ENCODE results near the gene CRYBG1. TPM values are rescaled to one million over a fixed set of nuclear protein-coding genes. Genes with fewer than 3 reads are reported as not detected.
"Not testable (repeated sequence)": the region's sequence is repeated elsewhere in the genome, so short reads cannot be mapped to it uniquely, and the experiment has no call there.

The CRYBG1 gene
- total RNA-seq, 2 donors from 2014 or later, result 2.5 to 2.7 TPM

DNA sequence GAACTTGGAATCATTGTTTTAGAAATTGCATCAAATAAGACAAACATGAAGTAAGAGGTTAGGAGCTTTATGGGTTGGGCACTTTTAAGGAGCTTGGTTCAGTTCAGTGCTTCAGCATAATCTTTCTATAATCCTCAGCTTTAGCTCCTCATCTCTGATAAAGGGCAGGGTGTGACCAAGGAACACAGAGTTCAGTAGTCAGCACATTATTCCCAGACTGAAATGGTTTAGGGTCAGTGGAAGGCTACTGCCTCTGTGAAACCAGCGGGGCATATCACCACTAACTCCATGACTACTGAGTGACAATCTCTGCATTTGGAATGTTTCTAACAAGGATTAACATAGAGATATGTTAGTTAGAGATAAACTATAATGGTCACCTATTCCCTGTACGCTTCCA is 36.9 kb downstream of the CRYBG1 start:
- Histone ChIP-seq H3K9me3 (ENCODE audit: control insufficient read depth, low read length) (no peaks in the 10 kb centered on the region), H3K27me3 (ENCODE audit: control insufficient read depth, insufficient read depth, low read length, poor library complexity, severe bottlenecking) (no peaks in the 10 kb centered on the region), H3K36me3 (ENCODE audit: control insufficient read depth, insufficient read depth, low read length) (no peaks in the 10 kb centered on the region), H3K27ac (ENCODE audit: low read depth, low read length) (no peak overlapping the region), H3K4me3 (ENCODE audit: low read length) (no peak overlapping the region), H3K9ac (ENCODE audit: extremely low read depth, low read length, poor library complexity, severe bottlenecking) (no peak overlapping the region), H3K4me1 (ENCODE audit: control insufficient read depth, insufficient read depth, low read length) (no peaks in the 10 kb centered on the region)
- H3K27ac Mint-ChIP-seq, result no peak overlapping the region
- no peak for TF ChIP-seq CTCF (conservative IDR thresholded peaks at IDR 0.05)
- no peak for DNase-seq
- H3K4me1 Mint-ChIP-seq, result no peaks in the 10 kb centered on the region
- H3K4me3 Mint-ChIP-seq, result no peak overlapping the region
- no peaks in the 10 kb centered on the region for H3K36me3 Mint-ChIP-seq (ENCODE audit: low read depth)
- 80 to 86% methylated on average over 1 to 2 of the region's 2 CpGs for WGBS, 2 experiments (ENCODE audit: insufficient coverage in 1 of 2, insufficient read length in 1 of 2)
- no peaks in the 10 kb centered on the region for H3K9me3 Mint-ChIP-seq
- H3K27me3 Mint-ChIP-seq (ENCODE audit: insufficient read depth), result no peaks in the 10 kb centered on the region

- H3K27me3 Mint-ChIP-seq (ENCODE audit: insufficient read depth), result no peaks in the 10 kb centered on the region
- H3K4me3 Mint-ChIP-seq, result no peak overlapping the region
- TF ChIP-seq CTCF (conservative IDR thresholded peaks at IDR 0.05), result no peak
- peaks cover 4% of the 10 kb centered on the region for H3K9me3 Mint-ChIP-seq
- H3K4me1 Mint-ChIP-seq, result no peaks in the 10 kb centered on the region
- whole genome bisulfite sequencing, 2 experiments (ENCODE audit: insufficient coverage in 1 of 2, insufficient read length in 1 of 2), result 90 to 100% methylated on average over 1 to 3 of the region's 3 CpGs
- no peak overlapping the region for H3K27ac Mint-ChIP-seq
- H3K4me1 ChIP-seq (ENCODE audit: control insufficient read depth, insufficient read depth, low read length), result no peaks in the 10 kb centered on the region
- no peak overlapping the region for H3K27ac ChIP-seq (ENCODE audit: low read depth, low read length)
- no peaks in the 10 kb centered on the region for H3K9me3 ChIP-seq (ENCODE audit: control insufficient read depth, low read length)
- no peaks in the 10 kb centered on the region for H3K27me3 ChIP-seq (ENCODE audit: control insufficient read depth, insufficient read depth, low read length, poor library complexity, severe bottlenecking)
- H3K4me3 ChIP-seq (ENCODE audit: low read length), result no peak overlapping the region
- no peaks in the 10 kb centered on the region for H3K36me3 ChIP-seq (ENCODE audit: control insufficient read depth, insufficient read depth, low read length)
- no peak overlapping the region for H3K9ac ChIP-seq (ENCODE audit: extremely low read depth, low read length, poor library complexity, severe bottlenecking)
- no peak for DNase-seq
- H3K36me3 Mint-ChIP-seq (ENCODE audit: low read depth), result no peaks in the 10 kb centered on the region
Observed at GRCh38 chr6:106398621-106399020, 38.1 kb downstream of the CRYBG1 start.

DNA sequence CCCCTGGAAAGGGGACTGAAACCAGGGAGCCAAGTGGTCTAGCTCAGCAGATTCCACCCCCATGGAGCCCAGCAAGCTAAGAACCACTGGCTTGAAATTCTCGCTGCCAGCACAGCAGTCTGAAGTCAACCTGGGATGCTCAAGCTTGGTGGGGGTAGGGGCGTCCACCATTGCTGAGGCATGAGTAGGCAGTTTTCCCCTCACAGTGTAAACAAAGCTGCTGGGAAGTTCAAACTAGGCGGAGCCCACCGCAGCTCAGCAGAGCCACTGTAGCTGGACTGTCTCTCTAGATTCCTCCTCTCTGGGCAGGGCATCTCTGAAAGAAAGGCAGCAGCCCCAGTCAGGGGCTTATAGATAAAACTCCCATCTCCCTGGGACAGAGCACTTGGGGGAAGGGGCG is 44.5 kb downstream of the CRYBG1 start:
- not testable (repeated sequence) for H3K36me3 Mint-ChIP-seq (ENCODE audit: low read depth); H3K4me1 ChIP-seq (ENCODE audit: control insufficient read depth, insufficient read depth, low read length); H3K27me3 ChIP-seq (ENCODE audit: control insufficient read depth, insufficient read depth, low read length, poor library complexity, severe bottlenecking); H3K27ac ChIP-seq (ENCODE audit: low read depth, low read length); H3K36me3 ChIP-seq (ENCODE audit: control insufficient read depth, insufficient read depth, low read length); H3K4me3 Mint-ChIP-seq; H3K27ac Mint-ChIP-seq; DNase-seq; H3K9me3 ChIP-seq (ENCODE audit: control insufficient read depth, low read length); H3K4me1 Mint-ChIP-seq; H3K9ac ChIP-seq (ENCODE audit: extremely low read depth, low read length, poor library complexity, severe bottlenecking); H3K4me3 ChIP-seq (ENCODE audit: low read length)
- 92% methylated on average over 5 of the region's 5 CpGs; no CpG with 5 or more reads in 1 of the 2 experiments for WGBS, 2 experiments (ENCODE audit: insufficient coverage in 1 of 2, insufficient read length in 1 of 2)
- peaks cover 34% of the 10 kb centered on the region for H3K9me3 Mint-ChIP-seq
- peaks cover 13% of the 10 kb centered on the region for H3K27me3 Mint-ChIP-seq (ENCODE audit: insufficient read depth)

- no peak overlapping the region for H3K9ac ChIP-seq (ENCODE audit: extremely low read depth, low read length, poor library complexity, severe bottlenecking)
- no peak overlapping the region for H3K4me3 ChIP-seq (ENCODE audit: low read length)
- DNase-seq, result no peak
- no peak overlapping the region for H3K27ac Mint-ChIP-seq
- no peaks in the 10 kb centered on the region for H3K36me3 ChIP-seq (ENCODE audit: control insufficient read depth, insufficient read depth, low read length)
- WGBS, 2 experiments (ENCODE audit: insufficient coverage in 1 of 2, insufficient read length in 1 of 2), result 90 to 94% methylated on average over 2 to 3 of the region's 3 CpGs
- H3K9me3 Mint-ChIP-seq, result peaks cover 15% of the 10 kb centered on the region
- H3K4me1 Mint-ChIP-seq, result no peaks in the 10 kb centered on the region
- H3K27ac ChIP-seq (ENCODE audit: low read depth, low read length), result no peak overlapping the region
- H3K36me3 Mint-ChIP-seq (ENCODE audit: low read depth), result no peaks in the 10 kb centered on the region
- H3K4me3 Mint-ChIP-seq, result no peak overlapping the region
- no peaks in the 10 kb centered on the region for H3K4me1 ChIP-seq (ENCODE audit: control insufficient read depth, insufficient read depth, low read length)
- H3K27me3 ChIP-seq (ENCODE audit: control insufficient read depth, insufficient read depth, low read length, poor library complexity, severe bottlenecking), result peaks cover 15% of the 10 kb centered on the region
- TF ChIP-seq CTCF (conservative IDR thresholded peaks at IDR 0.05), result no peak
- H3K27me3 Mint-ChIP-seq (ENCODE audit: insufficient read depth), result peaks cover 38% of the 10 kb centered on the region
- H3K9me3 ChIP-seq (ENCODE audit: control insufficient read depth, low read length), result no peaks in the 10 kb centered on the region
Observed at GRCh38 chr6:106411056-106411455, 50.5 kb downstream of the CRYBG1 start.

All from endodermal cell (in vitro differentiated cells).